ENCODE results near the gene SUV39H1.

Gene SUV39H1

GRCh38 chrX:48749182-48749581, 52.6 kb downstream of the SUV39H1 start:
- H3K4me2 ChIP-seq (ENCODE audit: low read length): no peak overlapping the region

GRCh38 chrX:48751343-48751742, 54.8 kb downstream of the SUV39H1 start:
- H3K4me3 ChIP-seq (ENCODE audit: low read length): no peak overlapping the region
- H3K4me1 ChIP-seq (ENCODE audit: control insufficient read depth, low read length): no peaks in the 10 kb centered on the region
- no peak overlapping the region for H3K27ac ChIP-seq (ENCODE audit: low read depth, low read length)
- no peaks in the 10 kb centered on the region for H3K27me3 ChIP-seq (ENCODE audit: control insufficient read depth, low read length)
- H3K4me2 ChIP-seq (ENCODE audit: low read length): no peak overlapping the region
- no peaks in the 10 kb centered on the region for H3K79me2 ChIP-seq (ENCODE audit: control insufficient read depth, low read length)
- no peak for TF ChIP-seq EZH2phosphoT487 (IDR thresholded peaks at IDR 0.05; ENCODE audit: borderline replicate concordance, low read length)
- TF ChIP-seq, protein P1, sequence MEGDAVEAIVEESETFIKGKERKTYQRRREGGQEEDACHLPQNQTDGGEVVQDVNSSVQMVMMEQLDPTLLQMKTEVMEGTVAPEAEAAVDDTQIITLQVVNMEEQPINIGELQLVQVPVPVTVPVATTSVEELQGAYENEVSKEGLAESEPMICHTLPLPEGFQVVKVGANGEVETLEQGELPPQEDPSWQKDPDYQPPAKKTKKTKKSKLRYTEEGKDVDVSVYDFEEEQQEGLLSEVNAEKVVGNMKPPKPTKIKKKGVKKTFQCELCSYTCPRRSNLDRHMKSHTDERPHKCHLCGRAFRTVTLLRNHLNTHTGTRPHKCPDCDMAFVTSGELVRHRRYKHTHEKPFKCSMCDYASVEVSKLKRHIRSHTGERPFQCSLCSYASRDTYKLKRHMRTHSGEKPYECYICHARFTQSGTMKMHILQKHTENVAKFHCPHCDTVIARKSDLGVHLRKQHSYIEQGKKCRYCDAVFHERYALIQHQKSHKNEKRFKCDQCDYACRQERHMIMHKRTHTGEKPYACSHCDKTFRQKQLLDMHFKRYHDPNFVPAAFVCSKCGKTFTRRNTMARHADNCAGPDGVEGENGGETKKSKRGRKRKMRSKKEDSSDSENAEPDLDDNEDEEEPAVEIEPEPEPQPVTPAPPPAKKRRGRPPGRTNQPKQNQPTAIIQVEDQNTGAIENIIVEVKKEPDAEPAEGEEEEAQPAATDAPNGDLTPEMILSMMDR (IDR thresholded peaks at IDR 0.05; ENCODE audit: low read depth, low read length, poor library complexity, severe bottlenecking): no peak
- H4K20me1 ChIP-seq (ENCODE audit: control insufficient read depth, insufficient read depth, low read depth, low read length): no peaks in the 10 kb centered on the region
- H3K9me3 ChIP-seq (ENCODE audit: control insufficient read depth, insufficient read depth, low read length): no peaks in the 10 kb centered on the region
- H3F3A ChIP-seq (ENCODE audit: control insufficient read depth, insufficient read depth): no peaks in the 10 kb centered on the region
- no peaks in the 10 kb centered on the region for H3K36me3 ChIP-seq (ENCODE audit: control insufficient read depth, low read length)
- no peaks in the 10 kb centered on the region for H3K9me2 ChIP-seq (replicated peaks; ENCODE audit: control insufficient read depth, low read length)

More at GRCh38 chrX:48749182-48749581, 52.6 kb downstream of the SUV39H1 start:
- TF ChIP-seq, protein P1 (IDR thresholded peaks at IDR 0.05; ENCODE audit: low read depth, low read length, poor library complexity, severe bottlenecking): no peak
- TF ChIP-seq EZH2phosphoT487 (IDR thresholded peaks at IDR 0.05; ENCODE audit: borderline replicate concordance, low read length): no peak
- Histone ChIP-seq H3K4me3 (ENCODE audit: low read length) (no peak overlapping the region), H3K4me1 (ENCODE audit: control insufficient read depth, low read length) (no peaks in the 10 kb centered on the region), H3K27me3 (ENCODE audit: control insufficient read depth, low read length) (no peaks in the 10 kb centered on the region), H3K9me2 (replicated peaks; ENCODE audit: control insufficient read depth, low read length) (no peaks in the 10 kb centered on the region), H3F3A (ENCODE audit: control insufficient read depth, insufficient read depth) (no peaks in the 10 kb centered on the region), H3K9me3 (ENCODE audit: control insufficient read depth, insufficient read depth, low read length) (no peaks in the 10 kb centered on the region), H3K27ac (ENCODE audit: low read depth, low read length) (no peak overlapping the region), H3K36me3 (ENCODE audit: control insufficient read depth, low read length) (no peaks in the 10 kb centered on the region), H3K79me2 (ENCODE audit: control insufficient read depth, low read length) (no peaks in the 10 kb centered on the region), H4K20me1 (ENCODE audit: control insufficient read depth, insufficient read depth, low read depth, low read length) (no peaks in the 10 kb centered on the region)

GRCh38 chrX:48752498-48752897, 56.0 kb downstream of the SUV39H1 start:
- Histone ChIP-seq H3K9me2 (replicated peaks; ENCODE audit: control insufficient read depth, low read length) (no peaks in the 10 kb centered on the region), H4K20me1 (ENCODE audit: control insufficient read depth, insufficient read depth, low read depth, low read length) (no peaks in the 10 kb centered on the region), H3K4me2 (ENCODE audit: low read length) (no peak overlapping the region), H3K79me2 (ENCODE audit: control insufficient read depth, low read length) (no peaks in the 10 kb centered on the region), H3K27ac (ENCODE audit: low read depth, low read length) (no peak overlapping the region), H3K4me1 (ENCODE audit: control insufficient read depth, low read length) (no peaks in the 10 kb centered on the region), H3K27me3 (ENCODE audit: control insufficient read depth, low read length) (no peaks in the 10 kb centered on the region), H3K9me3 (ENCODE audit: control insufficient read depth, insufficient read depth, low read length) (no peaks in the 10 kb centered on the region), H3K4me3 (ENCODE audit: low read length) (no peak overlapping the region), H3K36me3 (ENCODE audit: control insufficient read depth, low read length) (no peaks in the 10 kb centered on the region), H3F3A (ENCODE audit: control insufficient read depth, insufficient read depth) (no peaks in the 10 kb centered on the region)
- TF ChIP-seq EZH2phosphoT487 (IDR thresholded peaks at IDR 0.05; ENCODE audit: borderline replicate concordance, low read length): no peak
- TF ChIP-seq, protein P1 (IDR thresholded peaks at IDR 0.05; ENCODE audit: low read depth, low read length, poor library complexity, severe bottlenecking): no peak
